ENCODE data around the gene RBM43. TPM values are rescaled to one million over a fixed set of nuclear protein-coding genes. Genes with fewer than 3 reads are reported as not detected.
"Not testable (repeated sequence)": the region's sequence is repeated elsewhere in the genome, so short reads cannot be mapped to it uniquely, and the experiment has no call there.

Gene RBM43
- total RNA-seq: 1 to 10 TPM in 1 of 4 donors, under 1 TPM in 3; 0.51 to 1.9 (median 0.92) TPM

DNA sequence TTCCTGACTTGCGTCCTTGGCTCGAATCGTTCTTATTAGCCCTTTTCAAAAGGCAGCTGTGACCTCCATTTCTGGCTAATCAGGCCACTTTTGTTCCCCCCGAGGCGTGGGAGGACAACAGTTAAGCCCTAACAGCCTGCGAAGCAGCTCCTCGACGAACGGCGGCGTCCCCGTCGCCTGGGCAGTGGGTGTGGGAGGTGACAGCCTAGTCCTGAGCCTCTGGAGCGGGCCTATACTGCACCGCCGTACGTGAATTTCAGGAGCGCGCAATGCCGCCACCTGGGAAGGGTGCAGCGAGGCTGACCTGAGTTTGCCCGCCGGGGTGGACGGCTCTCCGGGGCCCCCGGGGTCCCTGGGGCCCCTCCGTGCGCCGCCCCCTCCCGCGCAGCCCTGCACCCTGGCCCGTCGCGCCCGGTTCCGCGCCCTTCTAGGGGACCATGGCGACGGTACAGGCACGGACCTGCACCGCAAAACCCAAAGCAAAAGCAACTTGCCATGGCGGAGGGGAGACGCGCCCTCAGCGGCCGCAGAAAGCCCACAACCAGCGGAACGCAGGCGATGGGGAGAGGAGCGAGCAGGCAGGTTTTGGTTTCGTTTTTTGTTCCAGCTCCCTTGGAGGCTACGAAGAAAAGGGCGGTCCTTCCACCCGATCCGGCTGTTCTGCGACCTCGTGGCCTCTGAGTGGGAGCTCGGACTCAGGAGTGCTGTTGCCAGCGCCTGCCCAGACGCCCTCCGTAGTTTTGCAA, at the start of gene RBM43:
TSS of gene RBM43 (minus strand) at position 633 of the 746 bp plus-strand sequence. CDS start at position 497, 136 bp downstream.
- Histone ChIP-seq H3K36me3 (no peaks in the 10 kb centered on the region), H3K27me3 (no peaks in the 10 kb centered on the region), H3K4me1 (peaks cover 0 to 10% of the 10 kb centered on the region in 2 donors), H3K9me3 (no peaks in the 10 kb centered on the region), H3K27ac (peak within 1 kb of the TSS; percentile 83 to 92 (median 87)), H3K4me3 (peak within 1 kb of the TSS; percentile 73 to 95 (median 86))
- TF ChIP-seq, protein P1, sequence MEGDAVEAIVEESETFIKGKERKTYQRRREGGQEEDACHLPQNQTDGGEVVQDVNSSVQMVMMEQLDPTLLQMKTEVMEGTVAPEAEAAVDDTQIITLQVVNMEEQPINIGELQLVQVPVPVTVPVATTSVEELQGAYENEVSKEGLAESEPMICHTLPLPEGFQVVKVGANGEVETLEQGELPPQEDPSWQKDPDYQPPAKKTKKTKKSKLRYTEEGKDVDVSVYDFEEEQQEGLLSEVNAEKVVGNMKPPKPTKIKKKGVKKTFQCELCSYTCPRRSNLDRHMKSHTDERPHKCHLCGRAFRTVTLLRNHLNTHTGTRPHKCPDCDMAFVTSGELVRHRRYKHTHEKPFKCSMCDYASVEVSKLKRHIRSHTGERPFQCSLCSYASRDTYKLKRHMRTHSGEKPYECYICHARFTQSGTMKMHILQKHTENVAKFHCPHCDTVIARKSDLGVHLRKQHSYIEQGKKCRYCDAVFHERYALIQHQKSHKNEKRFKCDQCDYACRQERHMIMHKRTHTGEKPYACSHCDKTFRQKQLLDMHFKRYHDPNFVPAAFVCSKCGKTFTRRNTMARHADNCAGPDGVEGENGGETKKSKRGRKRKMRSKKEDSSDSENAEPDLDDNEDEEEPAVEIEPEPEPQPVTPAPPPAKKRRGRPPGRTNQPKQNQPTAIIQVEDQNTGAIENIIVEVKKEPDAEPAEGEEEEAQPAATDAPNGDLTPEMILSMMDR (IDR thresholded peaks at IDR 0.05 in 4 of 5, conservative IDR thresholded peaks at IDR 0.05 in 1 of 5): no peak
- TF ChIP-seq POLR2A (IDR thresholded peaks at IDR 0.05): peak in 1 of 2 donors; percentile 32
- intact Hi-C loops (cut with DNase I; ENCODE audit: low total_unique reads): no loop called here
- peak; percentile 77 to 90 for DNase-seq
- in situ Hi-C loops (cut with MboI; ENCODE audit: low sequenced_read_pairs in 4 of 4): no loop called here
- peak; percentile 91 to 95 for ATAC-seq

DNA sequence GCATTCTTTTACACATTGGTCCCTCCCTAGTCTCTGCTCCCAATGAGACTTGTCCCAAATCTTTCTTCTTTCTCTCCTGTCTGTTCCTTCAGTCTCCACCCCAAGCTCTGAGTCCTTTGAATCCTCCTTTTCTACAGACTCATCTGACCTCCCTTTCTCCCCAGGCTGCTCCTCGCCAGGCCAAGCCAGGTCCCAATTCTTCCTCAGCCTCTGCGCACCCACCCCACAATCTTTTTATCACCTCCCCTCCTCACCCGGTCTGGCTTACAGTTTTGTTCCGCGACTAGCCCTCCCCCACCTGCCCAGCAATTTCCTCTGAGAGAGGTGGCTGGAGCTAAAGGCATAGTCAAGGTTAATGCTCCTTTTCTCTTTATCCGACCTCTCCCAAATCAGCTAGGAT, 48.6 kb upstream of the RBM43 start:
- H3K9me3 ChIP-seq; H3K27ac ChIP-seq; DNase-seq; H3K36me3 ChIP-seq; ATAC-seq; H3K4me1 ChIP-seq; intact Hi-C loops (cut with DNase I; ENCODE audit: low total_unique reads); H3K27me3 ChIP-seq; in situ Hi-C loops (cut with MboI; ENCODE audit: low sequenced_read_pairs in 4 of 4); H3K4me3 ChIP-seq: not testable (repeated sequence)

DNA sequence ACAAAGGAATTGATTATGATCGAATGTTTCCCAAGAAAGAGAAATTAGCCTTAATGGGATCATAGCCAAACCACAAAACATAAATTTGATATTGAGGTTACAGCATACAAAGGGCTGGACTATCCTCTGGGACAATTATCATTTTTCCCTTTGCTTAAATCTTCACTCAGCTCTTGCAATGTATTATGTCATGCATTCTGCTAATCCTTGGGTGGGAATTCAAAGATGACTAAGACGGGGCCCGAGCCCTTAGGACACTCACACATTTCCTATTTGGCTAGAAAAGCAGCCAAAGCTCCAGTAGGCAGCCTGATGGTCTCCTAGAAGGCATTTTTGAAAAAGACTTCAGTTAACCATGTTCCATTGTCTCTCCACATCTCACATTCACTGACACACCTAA, 45.0 kb upstream of the RBM43 start:
- ATAC-seq (no peak), DNase-seq (no peak)
- Histone ChIP-seq H3K36me3 (no peaks in the 10 kb centered on the region), H3K4me3 (no peak overlapping the region), H3K27me3 (no peaks in the 10 kb centered on the region), H3K4me1 (no peaks in the 10 kb centered on the region), H3K9me3 (no peaks in the 10 kb centered on the region), H3K27ac (no peak overlapping the region)
- in situ Hi-C loops (cut with MboI; ENCODE audit: low sequenced_read_pairs in 4 of 4) (no loop called here), intact Hi-C loops (cut with DNase I; ENCODE audit: low total_unique reads) (no loop called here)
- TF ChIP-seq, protein P1 (IDR thresholded peaks at IDR 0.05 in 4 of 5, conservative IDR thresholded peaks at IDR 0.05 in 1 of 5): no peak
- TF ChIP-seq POLR2A (IDR thresholded peaks at IDR 0.05): no peak

DNA sequence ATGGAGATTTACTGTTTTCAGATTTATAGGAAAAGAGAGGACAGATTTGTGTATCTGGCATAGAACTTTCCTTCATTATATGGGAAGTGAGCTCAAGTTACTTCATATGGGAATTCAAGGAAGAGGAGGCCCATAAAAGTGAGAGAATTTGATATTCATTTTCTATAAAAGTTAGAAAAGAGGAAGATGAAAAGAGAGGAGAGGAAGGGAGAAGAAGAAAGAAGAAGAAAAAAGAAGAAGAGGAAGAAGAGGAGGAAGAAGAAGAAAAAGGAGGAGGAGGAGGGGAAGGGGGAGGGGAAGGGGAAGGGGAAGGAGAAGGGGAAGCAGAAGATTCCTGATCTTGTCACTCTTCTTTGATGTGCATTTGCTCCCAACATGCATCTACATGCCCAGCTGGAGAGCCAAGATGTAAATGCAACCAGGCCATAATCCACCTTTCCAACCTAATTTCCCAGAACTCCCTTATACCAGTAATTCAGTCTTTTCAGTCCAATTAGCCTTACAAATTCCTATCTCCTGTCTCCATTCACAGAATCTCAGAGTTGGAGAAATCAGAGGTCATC, 43.5 kb upstream of the RBM43 start:
- no peaks in the 10 kb centered on the region for H3K9me3 ChIP-seq
- intact Hi-C loops (cut with DNase I; ENCODE audit: low total_unique reads): no loop called here

DNA sequence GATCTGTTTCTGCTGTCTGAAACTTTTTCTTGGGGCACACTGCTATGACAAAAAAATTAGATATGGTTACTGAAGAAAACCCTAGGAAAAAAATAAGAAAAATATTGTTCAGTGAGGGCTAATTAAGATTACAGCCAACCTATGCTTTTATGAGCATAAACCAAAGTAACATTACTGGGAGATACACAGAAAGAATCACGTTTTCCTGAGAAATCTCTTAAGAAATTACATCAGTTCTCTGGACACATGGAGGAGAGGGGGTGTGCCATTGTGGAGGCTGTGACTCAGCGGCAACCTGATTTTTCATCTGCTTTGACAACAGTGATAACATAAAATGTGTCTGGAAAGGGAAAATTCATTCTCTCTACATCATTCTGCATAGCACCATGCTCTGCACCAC, 41.2 kb upstream of the RBM43 start:
- no peaks in the 10 kb centered on the region for H3K9me3 ChIP-seq
- TF ChIP-seq POLR2A (IDR thresholded peaks at IDR 0.05): no peak
- TF ChIP-seq, protein P1 (IDR thresholded peaks at IDR 0.05 in 4 of 5, conservative IDR thresholded peaks at IDR 0.05 in 1 of 5): no peak
- no peaks in the 10 kb centered on the region for H3K27me3 ChIP-seq
- DNase-seq (no peak), ATAC-seq (no peak)
- H3K36me3 ChIP-seq: no peaks in the 10 kb centered on the region
- no peak overlapping the region for H3K27ac ChIP-seq
- in situ Hi-C loops (cut with MboI; ENCODE audit: low sequenced_read_pairs in 4 of 4) (no loop called here), intact Hi-C loops (cut with DNase I; ENCODE audit: low total_unique reads) (no loop called here)
- no peaks in the 10 kb centered on the region for H3K4me1 ChIP-seq
- no peak overlapping the region for H3K4me3 ChIP-seq

More for the DNA sequence above, 43.5 kb upstream of the RBM43 start:
- Histone ChIP-seq H3K4me1 (no peaks in the 10 kb centered on the region), H3K27me3 (no peaks in the 10 kb centered on the region), H3K36me3 (no peaks in the 10 kb centered on the region), H3K4me3 (no peak overlapping the region), H3K27ac (no peak overlapping the region)
- in situ Hi-C loops (cut with MboI; ENCODE audit: low sequenced_read_pairs in 4 of 4): no loop called here
- TF ChIP-seq POLR2A (IDR thresholded peaks at IDR 0.05): no peak
- TF ChIP-seq, protein P1 (IDR thresholded peaks at IDR 0.05 in 4 of 5, conservative IDR thresholded peaks at IDR 0.05 in 1 of 5): no peak
- ATAC-seq: no peak
- no peak for DNase-seq
